BLaER1 treated with 17β-estradiol and CSF1 and Interleukin-3, amounts not matched to agents 10 nM and 100 nM (cell line): ENCODE data around the gene CTIF.

Source experiments
- H3K27ac ChIP-seq, 11 experiments: shearing (Covaris generic); formaldehyde crosslinking; 2 replicates each; pipeline ENCODE4 v1.8.1; 2022
- H3K27me3 ChIP-seq, 11 experiments: shearing (Covaris generic); formaldehyde crosslinking; 2 replicates each; pipeline ENCODE4 v1.8.1; 2022
- H3K36me3 ChIP-seq, 11 experiments: shearing (Covaris generic); formaldehyde crosslinking; 2 replicates each; pipeline ENCODE4 v1.8.1; 2022
- H3K4me1 ChIP-seq, 10 experiments: shearing (Covaris generic); formaldehyde crosslinking; 2 replicates each; pipeline ENCODE4 v1.8.1; 2022
- H3K4me2 ChIP-seq, 11 experiments: shearing (Covaris generic); formaldehyde crosslinking; 2 replicates each; pipeline ENCODE4 v1.8.1; 2022
- H3K4me3 ChIP-seq, 10 experiments: shearing (Covaris generic); formaldehyde crosslinking; 2 replicates each; pipeline ENCODE4 v1.8.1; 2022
- H3K9ac ChIP-seq, 11 experiments: shearing (Covaris generic); formaldehyde crosslinking; 2 replicates each; pipeline ENCODE4 v1.8.1; 2022
- H3K9me3 ChIP-seq, 11 experiments: shearing (Covaris generic); formaldehyde crosslinking; replicated peaks in 1 of 11; 2 replicates each; pipeline ENCODE4 v1.8.1; 2022
- H4K20me1 ChIP-seq, 11 experiments: shearing (Covaris generic); formaldehyde crosslinking; 2 replicates each; pipeline ENCODE4 v1.8.1; 2022
- Cebpa-rat ChIP-seq, 11 experiments: shearing (Covaris generic); IDR thresholded peaks; 2 replicates each; pipeline ENCODE4 v1.8.1; 2022

Gene CTIF

GRCh38 chr18:48573632-48574283, 34.9 kb downstream of the CTIF start:
- Histone ChIP-seq H3K4me3 (no peak overlapping the region), H3K9me3 (peaks cover 20 to 34% (median 25%) of the 10 kb centered on the region in 11 experiments), H4K20me1 (peaks cover 0 to 54% (median 21%) of the 10 kb centered on the region in 11 experiments; a peak in 13 of 22 replicates), H3K4me1 (peaks cover 0 to 20% (median 12%) of the 10 kb centered on the region in 10 experiments; a peak in 14 of 20 replicates), H3K27me3 (no peaks in the 10 kb centered on the region), H3K27ac (no peak overlapping the region), H3K9ac (no peak overlapping the region), H3K36me3 (peaks cover 13 to 44% (median 20%) of the 10 kb centered on the region in 11 experiments; a peak in 19 of 22 replicates), H3K4me2 (no peak overlapping the region)
- TF ChIP-seq Cebpa-rat (IDR thresholded peaks at IDR 0.05) = no peak

GRCh38 chr18:48574667-48575300, 36.0 kb downstream of the CTIF start:
- Histone ChIP-seq H3K9me3 (peaks cover 15 to 31% (median 20%) of the 10 kb centered on the region in 11 experiments), H3K4me1 (peaks cover 0 to 17% (median 10%) of the 10 kb centered on the region in 10 experiments; a peak in 14 of 20 replicates), H3K4me2 (no peak overlapping the region), H3K4me3 (no peak overlapping the region), H3K27ac (no peak overlapping the region), H3K9ac (no peak overlapping the region), H4K20me1 (peaks cover 0 to 59% (median 26%) of the 10 kb centered on the region in 11 experiments; a peak in 13 of 22 replicates), H3K36me3 (peaks cover 9 to 39% (median 19%) of the 10 kb centered on the region in 11 experiments; a peak in 18 of 22 replicates), H3K27me3 (no peaks in the 10 kb centered on the region)
- no peak for TF ChIP-seq Cebpa-rat (IDR thresholded peaks at IDR 0.05)

GRCh38 chr18:48575301-48575657, 36.4 kb downstream of the CTIF start:
- Histone ChIP-seq H4K20me1 (peaks cover 0 to 59% (median 30%) of the 10 kb centered on the region in 11 experiments; a peak in 13 of 22 replicates), H3K9ac (no peak overlapping the region), H3K4me1 (peaks cover 0 to 13% (median 5%) of the 10 kb centered on the region in 10 experiments; a peak in 13 of 20 replicates), H3K27ac (no peak overlapping the region), H3K4me3 (no peak overlapping the region), H3K9me3 (peaks cover 15 to 31% (median 20%) of the 10 kb centered on the region in 11 experiments), H3K4me2 (no peak overlapping the region), H3K36me3 (peaks cover 9 to 39% (median 19%) of the 10 kb centered on the region in 11 experiments; a peak in 18 of 22 replicates), H3K27me3 (no peaks in the 10 kb centered on the region)
- no peak for TF ChIP-seq Cebpa-rat (IDR thresholded peaks at IDR 0.05)

GRCh38 chr18:48575658-48576456, 37.0 kb downstream of the CTIF start:
- H3K4me3 ChIP-seq = no peak overlapping the region

GRCh38 chr18:48576457-48576771, 37.6 kb downstream of the CTIF start:
- no peak overlapping the region for H3K9ac ChIP-seq
- peaks cover 15 to 31% (median 20%) of the 10 kb centered on the region in 11 experiments for H3K9me3 ChIP-seq
- peaks cover 0 to 8% (median 1%) of the 10 kb centered on the region in 10 experiments; a peak in 7 of 20 replicates for H3K4me1 ChIP-seq
- H3K27me3 ChIP-seq = no peaks in the 10 kb centered on the region
- H3K36me3 ChIP-seq = peaks cover 9 to 39% (median 19%) of the 10 kb centered on the region in 11 experiments; a peak in 18 of 22 replicates
- H4K20me1 ChIP-seq = peaks cover 2 to 62% (median 36%) of the 10 kb centered on the region in 11 experiments; a peak in 14 of 22 replicates
- no peak overlapping the region for H3K27ac ChIP-seq
- no peak overlapping the region for H3K4me3 ChIP-seq
- no peak overlapping the region for H3K4me2 ChIP-seq
- no peak for TF ChIP-seq Cebpa-rat (IDR thresholded peaks at IDR 0.05)

More at GRCh38 chr18:48575658-48576456, 37.0 kb downstream of the CTIF start:
- H3K9me3 ChIP-seq = peaks cover 15 to 31% (median 20%) of the 10 kb centered on the region in 11 experiments
- H3K4me2 ChIP-seq = no peak overlapping the region
- H3K36me3 ChIP-seq = peaks cover 9 to 39% (median 19%) of the 10 kb centered on the region in 11 experiments; a peak in 18 of 22 replicates
- peaks cover 0 to 59% (median 35%) of the 10 kb centered on the region in 11 experiments; a peak in 13 of 22 replicates for H4K20me1 ChIP-seq
- TF ChIP-seq Cebpa-rat (IDR thresholded peaks at IDR 0.05) = no peak
- H3K27me3 ChIP-seq = no peaks in the 10 kb centered on the region
- no peak overlapping the region for H3K27ac ChIP-seq
- H3K9ac ChIP-seq = no peak overlapping the region
- peaks cover 0 to 9% (median 1%) of the 10 kb centered on the region in 10 experiments; a peak in 7 of 20 replicates for H3K4me1 ChIP-seq

- Histone ChIP-seq H4K20me1 (peaks cover 9 to 63% (median 48%) of the 10 kb centered on the region in 11 experiments; a peak in 15 of 22 replicates), H3K4me3 (no peak overlapping the region), H3K36me3 (peaks cover 9 to 39% (median 19%) of the 10 kb centered on the region in 11 experiments; a peak in 18 of 22 replicates), H3K9ac (no peak overlapping the region), H3K9me3 (peaks cover 15 to 31% (median 20%) of the 10 kb centered on the region in 11 experiments), H3K27me3 (no peaks in the 10 kb centered on the region), H3K4me1 (no peaks in the 10 kb centered on the region), H3K27ac (no peak overlapping the region), H3K4me2 (no peak overlapping the region)
- 0 out of 22 replicates have a peak, but pooled peaks of 2 of the 11 experiments have one; percentile 8 to 12 for TF ChIP-seq Cebpa-rat (IDR thresholded peaks at IDR 0.05)
Observed at GRCh38 chr18:48577478-48578190, 38.8 kb downstream of the CTIF start.

- H3K9ac ChIP-seq = no peak overlapping the region
- no peak for TF ChIP-seq Cebpa-rat (IDR thresholded peaks at IDR 0.05)
- no peak overlapping the region for H3K27ac ChIP-seq
- H3K9me3 ChIP-seq = peaks cover 15 to 31% (median 20%) of the 10 kb centered on the region in 11 experiments
- H3K4me3 ChIP-seq = no peak overlapping the region
- H3K4me1 ChIP-seq = no peaks in the 10 kb centered on the region
- peaks cover 9 to 64% (median 47%) of the 10 kb centered on the region in 11 experiments; a peak in 16 of 22 replicates for H4K20me1 ChIP-seq
- H3K4me2 ChIP-seq = no peak overlapping the region
- H3K27me3 ChIP-seq = no peaks in the 10 kb centered on the region
- H3K36me3 ChIP-seq = peaks cover 9 to 39% (median 19%) of the 10 kb centered on the region in 11 experiments; a peak in 18 of 22 replicates
Observed at GRCh38 chr18:48578289-48578688, 39.5 kb downstream of the CTIF start.

GRCh38 chr18:48580066-48580465, 41.2 kb downstream of the CTIF start:
- Histone ChIP-seq H3K36me3 (peaks cover 9 to 35% (median 19%) of the 10 kb centered on the region in 11 experiments; a peak in 18 of 22 replicates), H3K4me2 (no peak overlapping the region), H3K27me3 (no peaks in the 10 kb centered on the region), H3K9ac (no peak overlapping the region), H4K20me1 (peaks cover 6 to 70% (median 31%) of the 10 kb centered on the region in 11 experiments; a peak in 16 of 22 replicates), H3K9me3 (peaks cover 15 to 31% (median 20%) of the 10 kb centered on the region in 11 experiments), H3K4me3 (no peak overlapping the region), H3K4me1 (no peaks in the 10 kb centered on the region), H3K27ac (no peak overlapping the region)
- TF ChIP-seq Cebpa-rat (IDR thresholded peaks at IDR 0.05) = no peak
